ENCODE data around the gene NUTF2.

The NUTF2 gene

GRCh38 chr16:67878846-67879245, 32.1 kb downstream of the NUTF2 start:
- Histone ChIP-seq H3K36me3 (peaks cover 74% of the 10 kb centered on the region), H3K9me3 (no peaks in the 10 kb centered on the region), H3K27me3 (no peaks in the 10 kb centered on the region), H3K4me1 (peaks cover 3% of the 10 kb centered on the region), H3K4me3 (ENCODE audit: low read depth, low read length) (no peak overlapping the region)
- TF ChIP-seq CTCF (IDR thresholded peaks at IDR 0.05; ENCODE audit: low read depth, low read length), result no peak
- DNase-seq, result no peak

GRCh38 chr16:67879462-67879861, 32.7 kb downstream of the NUTF2 start:
- peaks cover 78% of the 10 kb centered on the region for H3K36me3 ChIP-seq
- H3K9me3 ChIP-seq, result no peaks in the 10 kb centered on the region
- H3K4me1 ChIP-seq, result no peaks in the 10 kb centered on the region
- DNase-seq, result no peak
- H3K4me3 ChIP-seq (ENCODE audit: low read depth, low read length), result no peak overlapping the region
- H3K27me3 ChIP-seq, result no peaks in the 10 kb centered on the region
- TF ChIP-seq CTCF (IDR thresholded peaks at IDR 0.05; ENCODE audit: low read depth, low read length), result no peak

- H3K27me3 ChIP-seq, result no peaks in the 10 kb centered on the region
- DNase-seq, result no peak
- TF ChIP-seq CTCF (IDR thresholded peaks at IDR 0.05; ENCODE audit: low read depth, low read length), result no peak
- no peaks in the 10 kb centered on the region for H3K9me3 ChIP-seq
- peaks cover 2% of the 10 kb centered on the region for H3K4me1 ChIP-seq
- peaks cover 78% of the 10 kb centered on the region for H3K36me3 ChIP-seq
- H3K4me3 ChIP-seq (ENCODE audit: low read depth, low read length), result no peak overlapping the region
These were observed 33.2 kb downstream of the NUTF2 start for GRCh38 chr16:67879936-67880335.

GRCh38 chr16:67880584-67880983, 33.9 kb downstream of the NUTF2 start:
- peaks cover 78% of the 10 kb centered on the region for H3K36me3 ChIP-seq
- no peaks in the 10 kb centered on the region for H3K9me3 ChIP-seq
- H3K4me1 ChIP-seq, result peaks cover 7% of the 10 kb centered on the region
- no peak for TF ChIP-seq CTCF (IDR thresholded peaks at IDR 0.05; ENCODE audit: low read depth, low read length)
- H3K4me3 ChIP-seq (ENCODE audit: low read depth, low read length), result no peak overlapping the region
- H3K27me3 ChIP-seq, result no peaks in the 10 kb centered on the region
- no peak for DNase-seq

- no peak for TF ChIP-seq CTCF (IDR thresholded peaks at IDR 0.05; ENCODE audit: low read depth, low read length)
These were observed 35.0 kb downstream of the NUTF2 start for GRCh38 chr16:67881621-67882161.

GRCh38 chr16:67882374-67883145, 35.8 kb downstream of the NUTF2 start:
- Histone ChIP-seq H3K9me3 (no peaks in the 10 kb centered on the region), H3K4me1 (peaks cover 7% of the 10 kb centered on the region), H3K4me3 (ENCODE audit: low read depth, low read length) (no peak overlapping the region), H3K27me3 (no peaks in the 10 kb centered on the region), H3K36me3 (peaks cover 66% of the 10 kb centered on the region)
- DNase-seq, result no peak
- no peak for TF ChIP-seq CTCF (IDR thresholded peaks at IDR 0.05; ENCODE audit: low read depth, low read length)

More at GRCh38 chr16:67881621-67882161, 35.0 kb downstream of the NUTF2 start:
- no peaks in the 10 kb centered on the region for H3K27me3 ChIP-seq
- no peaks in the 10 kb centered on the region for H3K9me3 ChIP-seq
- no peak for DNase-seq
- H3K4me3 ChIP-seq (ENCODE audit: low read depth, low read length), result no peak overlapping the region
- H3K36me3 ChIP-seq, result peaks cover 75% of the 10 kb centered on the region
- peaks cover 7% of the 10 kb centered on the region for H3K4me1 ChIP-seq

Data from BE2C (cell line).